HepG2 (cell line): ENCODE data around the gene KLHL11. TPM values are rescaled to one million over a fixed set of nuclear protein-coding genes. Genes with fewer than 3 reads are reported as not detected.

Experiments used
- ATF7 ChIP-seq, 2 experiments: fragments of 450-650 bp in 1 of 2; sonication (generic) in 1 of 2; formaldehyde crosslinking in 1 of 2; IDR thresholded peaks; 2 replicates each; pipeline versions ENCODE4 v1.4.0 to v1.6.1; 2016 to 2020; ENCODE audit warnings: antibody characterized with exemption in 1 of 2, mild to moderate bottlenecking in 1 of 2, missing genetic modification reagents in 1 of 2
- ATRX ChIP-seq: sonication (generic); formaldehyde crosslinking; IDR thresholded peaks from 2 replicates; pipeline ENCODE4 v1.4.0; 2020; ENCODE audit warnings: missing genetic modification reagents, borderline replicate concordance
- CBX2 ChIP-seq, 2 experiments: fragments of 200-600 bp in 1 of 2; sonication (generic); formaldehyde crosslinking in 1 of 2; IDR thresholded peaks; 2 replicates each; pipeline versions ENCODE4 v1.7.0 to v1.8.1; 2018 to 2022; ENCODE audit warnings: low read depth in 2 of 2, low read length in 1 of 2, mild to moderate bottlenecking in 1 of 2, missing genetic modification reagents in 1 of 2
- HNRNPH1 ChIP-seq: fragments of 200-400 bp; formaldehyde crosslinking; optimal IDR thresholded peaks from 2 replicates; pipeline ENCODE3; 2017; ENCODE audit warnings: mild to moderate bottlenecking, low read depth, low read length
- MEF2D ChIP-seq: sonication (generic); formaldehyde crosslinking; IDR thresholded peaks from 2 replicates; pipeline ENCODE4 v1.5.1; 2020; ENCODE audit warnings: mild to moderate bottlenecking, missing genetic modification reagents
- MTF2 ChIP-seq: sonication (generic); formaldehyde crosslinking; IDR thresholded peaks from 2 replicates; pipeline ENCODE4 v1.5.0; 2020; ENCODE audit warnings: missing genetic modification reagents, borderline replicate concordance
- MYC ChIP-seq: sonication (generic); formaldehyde crosslinking; IDR thresholded peaks from 2 replicates; pipeline ENCODE4 v1.9.0; 2021; ENCODE audit warnings: missing genetic modification reagents, borderline replicate concordance
- NR2F6 ChIP-seq, 2 experiments: IDR thresholded peaks; 2 replicates each; pipeline ENCODE4 v1.6.1; 2016; ENCODE audit warnings: antibody characterized with exemption in 1 of 2, mild to moderate bottlenecking in 1 of 2
- POGK ChIP-seq: sonication (generic); formaldehyde crosslinking; conservative IDR thresholded peaks from 2 replicates; pipeline ENCODE4 v1.8.0; 2022; ENCODE audit warnings: mild to moderate bottlenecking, moderate library complexity, missing genetic modification reagents
- PRMT3 ChIP-seq: sonication (generic); formaldehyde crosslinking; IDR thresholded peaks from 2 replicates; pipeline ENCODE4 v1.8.1; 2022; ENCODE audit warnings: low read depth, mild to moderate bottlenecking, moderate library complexity, missing genetic modification reagents, borderline replicate concordance
- SETDB1 ChIP-seq: sonication (generic); formaldehyde crosslinking; IDR thresholded peaks from 2 replicates; pipeline ENCODE4 v1.5.1; 2020; ENCODE audit warnings: missing genetic modification reagents, mild to moderate bottlenecking, borderline replicate concordance
- ZBTB2 ChIP-seq: sonication (generic); formaldehyde crosslinking; IDR thresholded peaks from 2 replicates; pipeline ENCODE4 v1.8.0; 2022; ENCODE audit warnings: low read depth, missing genetic modification reagents
- ZBTB4 ChIP-seq: sonication (generic); formaldehyde crosslinking; IDR thresholded peaks from 2 replicates; pipeline ENCODE4 v1.4.0; 2020; ENCODE audit warnings: missing genetic modification reagents, mild to moderate bottlenecking, borderline replicate concordance
- ZFP1 ChIP-seq: IDR thresholded peaks from 2 replicates; pipeline ENCODE4 v1.6.1; 2016
- ZNF292 ChIP-seq: sonication (generic); formaldehyde crosslinking; IDR thresholded peaks from 2 replicates; pipeline ENCODE4 v1.8.1; 2022; ENCODE audit warnings: mild to moderate bottlenecking, low read depth, missing genetic modification reagents, borderline replicate concordance
- ZNF335 ChIP-seq: sonication (generic); formaldehyde crosslinking; IDR thresholded peaks from 2 replicates; pipeline ENCODE4 v1.4.0; 2020; ENCODE audit warnings: missing genetic modification reagents
- ZNF512B ChIP-seq: sonication (generic); formaldehyde crosslinking; IDR thresholded peaks from 2 replicates; pipeline ENCODE4 v1.5.1; 2020; ENCODE audit warnings: missing genetic modification reagents, mild to moderate bottlenecking, borderline replicate concordance
- ZNF550 ChIP-seq: sonication (generic); formaldehyde crosslinking; IDR thresholded peaks from 2 replicates; pipeline ENCODE4 v1.4.0; 2020; ENCODE audit warnings: mild to moderate bottlenecking, missing genetic modification reagents, borderline replicate concordance
- ZNF670 ChIP-seq: sonication (generic); formaldehyde crosslinking; IDR thresholded peaks from 2 replicates; pipeline ENCODE4 v1.8.0; 2022; ENCODE audit warnings: mild to moderate bottlenecking, missing genetic modification reagents, borderline replicate concordance
- ZNF678 ChIP-seq: sonication (generic); formaldehyde crosslinking; IDR thresholded peaks from 2 replicates; pipeline ENCODE4 v1.4.0; 2020; ENCODE audit warnings: mild to moderate bottlenecking, missing genetic modification reagents
- ZNF713 ChIP-seq: sonication (generic); formaldehyde crosslinking; IDR thresholded peaks from 2 replicates; pipeline ENCODE4 v1.4.0; 2020; ENCODE audit warnings: mild to moderate bottlenecking, missing genetic modification reagents
- polyA plus RNA-seq, 8 experiments: library from polyadenylated mRNA; depleted of rRNA in 3 of 8; stranded (reverse) in 7 of 8; unstranded in 1 of 8; fragments of >200 nt; fragmentation: Illumina TruSeq in 4 of 8; extraction: Trizol in 4 of 8; gene quantifications; 2 replicates each; pipeline versions ENCODE4 v1.2.1 to v1.2.3, GENCODE V29; 2011 to 2016; ENCODE audit warnings: low read depth in 4 of 8, missing spikeins in 1 of 8, mixed read lengths in 1 of 8; ENCODE audit not compliant: insufficient read depth in 1 of 8
- total RNA-seq, 5 experiments: library from RNA; depleted of rRNA; stranded (reverse); fragments of >200 nt; fragmentation: Illumina TruSeq; extraction: Trizol; gene quantifications; 2 replicates each; pipeline ENCODE4 v1.2.3, GENCODE V29; 2016; ENCODE audit warnings: low read depth in 1 of 5

The KLHL11 gene
- total and polyA plus RNA-seq, 2 of the 13 experiments (the other 11 are each of a cell fraction or from before 2014, with no cell fraction given): 7.7 to 27.5 TPM

GRCh38 chr17:41864498-41864835 lies 756 bp downstream of the KLHL11 start (continued):
- TF ChIP-seq MEF2D (CRISPR knock-in tag) (no peak), MYC (CRISPR knock-in tag) (no peak), ZBTB2 (0 out of 2 replicates have a peak, but pooled peaks have one; percentile 3), ZNF713 (CRISPR knock-in tag) (no peak; the same call in 1 of the 2 replicates), CBX2 (IDR thresholded peaks at IDR 0.05; ENCODE audit: low read depth, low read length) (no peak), CBX2 (CRISPR knock-in tag; IDR thresholded peaks at IDR 0.05; ENCODE audit: low read depth) (no peak), ZNF550 (CRISPR knock-in tag) (no peak), ZNF678 (CRISPR knock-in tag) (peak; percentile 35; the same call in 1 of the 2 replicates), ZNF670 (CRISPR knock-in tag) (no peak), POGK (CRISPR knock-in tag) (no peak), ATF7 (IDR thresholded peaks at IDR 0.05) (no peak), ATF7 (CRISPR knock-in tag; IDR thresholded peaks at IDR 0.05) (no peak), ZBTB4 (CRISPR knock-in tag) (no peak), SETDB1 (CRISPR knock-in tag) (no peak), ZNF512B (CRISPR knock-in tag) (no peak), NR2F6 (IDR thresholded peaks at IDR 0.05) (no peak), NR2F6 (CRISPR knock-in tag; IDR thresholded peaks at IDR 0.05) (no peak), HNRNPH1 (no peak), ZFP1 (CRISPR knock-in tag) (no peak), PRMT3 (CRISPR knock-in tag) (no peak), MTF2 (CRISPR knock-in tag) (no peak), ZNF292 (CRISPR knock-in tag) (no peak), ATRX (no peak), ZNF335 (CRISPR knock-in tag) (no peak)
